Keratinocyte (primary cell): Measurements from ENCODE around the gene VAT1L.

ENCODE experiments used
- EZH2 ChIP-seq: IDR thresholded peaks from one replicate; pipeline ENCODE4 v1.6.1; 2012; ENCODE audit warnings: inconsistent platforms, mild to moderate bottlenecking, low read length, moderate library complexity
- TF ChIP-seq, protein P1 (sequence below), 3 experiments: IDR thresholded peaks in 1 of 3; conservative IDR thresholded peaks in 1 of 3; optimal IDR thresholded peaks in 1 of 3; 2 replicates in 2 of 3; 3 replicates in 1 of 3; pipeline versions ENCODE3 to v1.5.1; 2011; ENCODE audit warnings: low read length in 3 of 3, mild to moderate bottlenecking in 3 of 3, moderate library complexity in 2 of 3, control low read depth in 1 of 3, inconsistent platforms in 1 of 3; ENCODE audit not compliant: insufficient read depth in 2 of 3; ENCODE audit errors: extremely low read depth in 1 of 3

DNA sequence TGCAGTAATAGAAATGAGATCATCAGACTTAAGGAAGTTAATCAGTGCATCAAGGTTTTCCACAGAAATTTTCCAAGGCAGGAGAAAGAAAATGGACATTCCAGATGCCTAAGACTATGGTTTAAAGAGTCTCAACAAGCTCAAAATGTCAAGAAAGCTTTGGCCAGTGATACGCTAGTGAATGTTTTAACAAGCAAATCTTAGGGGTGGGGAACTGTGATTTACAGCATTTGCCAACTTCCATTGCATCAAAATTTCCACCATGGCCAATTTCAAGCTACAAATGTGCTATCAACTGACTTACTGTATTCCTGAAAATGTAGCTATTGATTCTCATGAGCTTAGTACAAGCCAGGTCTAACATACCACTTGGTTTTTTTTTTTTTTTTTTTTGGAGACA, 151.6 kb downstream of the VAT1L start:
- TF ChIP-seq, protein P1, sequence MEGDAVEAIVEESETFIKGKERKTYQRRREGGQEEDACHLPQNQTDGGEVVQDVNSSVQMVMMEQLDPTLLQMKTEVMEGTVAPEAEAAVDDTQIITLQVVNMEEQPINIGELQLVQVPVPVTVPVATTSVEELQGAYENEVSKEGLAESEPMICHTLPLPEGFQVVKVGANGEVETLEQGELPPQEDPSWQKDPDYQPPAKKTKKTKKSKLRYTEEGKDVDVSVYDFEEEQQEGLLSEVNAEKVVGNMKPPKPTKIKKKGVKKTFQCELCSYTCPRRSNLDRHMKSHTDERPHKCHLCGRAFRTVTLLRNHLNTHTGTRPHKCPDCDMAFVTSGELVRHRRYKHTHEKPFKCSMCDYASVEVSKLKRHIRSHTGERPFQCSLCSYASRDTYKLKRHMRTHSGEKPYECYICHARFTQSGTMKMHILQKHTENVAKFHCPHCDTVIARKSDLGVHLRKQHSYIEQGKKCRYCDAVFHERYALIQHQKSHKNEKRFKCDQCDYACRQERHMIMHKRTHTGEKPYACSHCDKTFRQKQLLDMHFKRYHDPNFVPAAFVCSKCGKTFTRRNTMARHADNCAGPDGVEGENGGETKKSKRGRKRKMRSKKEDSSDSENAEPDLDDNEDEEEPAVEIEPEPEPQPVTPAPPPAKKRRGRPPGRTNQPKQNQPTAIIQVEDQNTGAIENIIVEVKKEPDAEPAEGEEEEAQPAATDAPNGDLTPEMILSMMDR (optimal IDR thresholded peaks at IDR 0.05 in 1 of 3, IDR thresholded peaks at IDR 0.05 in 1 of 3, conservative IDR thresholded peaks at IDR 0.05 in 1 of 3; ENCODE audit: extremely low read depth in 1 of 3, insufficient read depth in 2 of 3, low read length in 3 of 3): no peak
- TF ChIP-seq EZH2: no peak
